ENCODE measurements around the gene CATSPERE.

The CATSPERE gene

DNA sequence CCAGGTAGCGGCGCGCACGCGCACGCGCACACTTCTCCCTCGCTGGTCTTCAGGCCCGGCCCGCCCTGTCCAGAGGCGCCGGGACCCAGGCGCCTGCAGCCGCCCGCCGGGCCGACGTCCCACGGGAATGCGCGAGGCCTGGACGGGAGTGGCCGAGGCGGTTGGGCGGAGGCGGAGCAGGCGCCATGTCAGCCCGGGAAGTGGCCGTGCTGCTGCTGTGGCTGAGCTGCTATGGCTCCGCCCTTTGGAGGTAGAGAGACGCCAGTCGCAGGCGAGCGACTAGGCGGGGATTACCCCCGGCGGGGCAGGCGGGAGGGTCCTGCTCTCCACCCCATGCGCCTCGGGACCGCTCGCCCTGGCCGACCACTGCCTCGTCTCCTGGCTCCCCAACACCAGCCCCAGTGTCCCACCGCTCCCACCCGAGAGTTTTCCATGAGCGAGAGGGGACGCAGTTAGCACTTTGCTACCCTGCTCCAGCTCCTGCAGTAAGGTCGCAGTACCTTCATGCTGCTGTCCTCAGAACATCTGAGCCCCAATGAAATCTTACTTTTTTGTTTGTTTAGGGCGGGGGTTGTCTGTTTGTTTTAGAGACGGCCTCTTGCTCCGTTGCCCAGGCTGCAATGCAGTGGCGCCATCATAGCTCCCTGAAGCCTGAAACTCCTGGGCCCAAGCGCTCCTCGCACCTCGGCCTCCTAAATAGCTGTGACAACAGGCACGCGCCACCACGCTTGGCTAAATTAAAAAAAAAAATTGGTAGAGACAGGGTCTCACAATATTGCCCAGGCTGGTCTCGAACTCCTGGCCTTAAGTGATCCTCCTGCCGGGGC is at the start of gene CATSPERE:
Gene CATSPERE, plus strand, starts transcription at position 29 of the 827 bp plus-strand sequence. Its CDS starts 157 bp downstream, at position 186.
- DNase-seq = peak; percentile 78

- DNase-seq = no peak
Measured at GRCh38 chr1:244412176-244412575, 48.9 kb upstream of the CATSPERE start.

- no peak for DNase-seq
Measured at GRCh38 chr1:244413736-244414135, 47.3 kb upstream of the CATSPERE start.

GRCh38 chr1:244414543-244414942 is 46.5 kb upstream of the CATSPERE start:
- no peak for DNase-seq

GRCh38 chr1:244419024-244419423 is 42.0 kb upstream of the CATSPERE start:
- DNase-seq = no peak

DNA sequence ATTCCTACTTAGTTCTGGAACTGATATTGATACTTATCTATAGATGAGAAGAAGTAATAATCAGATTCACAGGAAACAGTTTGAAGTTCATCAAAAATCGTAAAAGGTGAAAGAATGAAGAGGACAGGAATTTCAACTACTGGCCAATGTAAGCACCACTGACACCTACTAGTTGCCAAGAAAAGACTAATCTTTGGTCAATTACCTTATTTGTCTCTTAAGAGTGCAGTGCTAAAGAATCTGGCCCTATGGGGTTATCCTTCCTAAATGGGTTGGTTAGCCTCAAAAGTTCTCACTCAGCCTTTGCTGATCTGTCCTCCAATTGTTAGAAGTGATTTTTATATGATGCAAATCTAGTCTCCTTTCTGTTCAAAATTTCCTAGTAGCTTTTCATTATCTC is 38.9 kb upstream of the CATSPERE start:
- no peak for DNase-seq

DNA sequence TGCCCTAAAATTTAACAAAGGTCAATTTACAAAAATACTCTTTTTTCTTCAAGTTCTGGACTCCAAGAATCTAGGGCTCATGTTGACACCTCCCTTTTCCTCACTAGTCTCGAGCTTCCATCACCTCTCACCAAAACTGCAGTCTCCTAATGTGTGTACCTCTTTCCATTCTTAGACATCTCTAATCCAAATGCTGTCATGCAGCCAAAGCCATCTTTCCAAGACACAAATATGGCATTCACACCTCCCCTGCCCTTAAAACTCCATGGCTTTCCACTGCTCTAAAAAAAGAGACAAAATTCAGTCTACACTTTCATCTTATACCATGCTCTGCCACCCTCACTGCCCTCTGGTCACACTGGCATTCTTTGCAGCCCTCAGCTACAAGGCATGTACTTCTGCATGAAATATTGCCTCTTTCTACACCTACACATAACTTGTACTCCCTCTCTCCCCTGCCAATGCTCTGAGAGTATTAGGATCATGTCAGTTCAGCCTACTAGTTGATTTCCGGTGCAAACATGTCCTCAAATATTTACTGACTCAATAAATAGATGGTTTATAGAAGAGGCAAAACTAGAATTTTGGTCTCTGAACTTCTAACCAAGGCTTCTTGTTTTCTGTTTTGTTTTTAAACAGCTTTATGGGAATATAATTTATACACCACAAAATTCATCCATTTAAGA is 36.3 kb upstream of the CATSPERE start:
- DNase-seq = no peak

GRCh38 chr1:244427647-244428046 is 33.4 kb upstream of the CATSPERE start:
- no peak for DNase-seq

GRCh38 chr1:244429818-244430217 is 31.3 kb upstream of the CATSPERE start:
- no peak for DNase-seq

DNA sequence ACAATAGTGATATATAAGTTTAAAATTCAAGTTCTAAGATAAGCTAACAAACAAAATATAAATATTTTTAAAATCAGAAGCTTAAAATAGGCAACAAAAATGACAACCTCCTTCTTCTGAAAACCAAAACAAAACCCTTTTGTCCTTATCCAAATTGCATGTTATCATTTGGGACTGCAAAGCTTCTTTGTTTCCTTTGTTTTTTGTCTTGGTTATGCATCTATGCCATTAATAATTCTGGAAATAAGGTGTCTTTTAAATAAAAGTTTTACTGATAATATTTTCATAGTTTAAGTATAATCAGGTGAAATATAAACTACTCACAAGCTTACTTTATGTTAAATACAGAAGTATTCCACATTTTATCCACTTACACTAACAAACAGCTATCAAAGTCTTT is 29.9 kb upstream of the CATSPERE start:
- no peak for DNase-seq

- DNase-seq = no peak
Measured at GRCh38 chr1:244435562-244436205, 25.4 kb upstream of the CATSPERE start.

GRCh38 chr1:244436336-244437085 is 24.6 kb upstream of the CATSPERE start:
- no peak for DNase-seq

DNA sequence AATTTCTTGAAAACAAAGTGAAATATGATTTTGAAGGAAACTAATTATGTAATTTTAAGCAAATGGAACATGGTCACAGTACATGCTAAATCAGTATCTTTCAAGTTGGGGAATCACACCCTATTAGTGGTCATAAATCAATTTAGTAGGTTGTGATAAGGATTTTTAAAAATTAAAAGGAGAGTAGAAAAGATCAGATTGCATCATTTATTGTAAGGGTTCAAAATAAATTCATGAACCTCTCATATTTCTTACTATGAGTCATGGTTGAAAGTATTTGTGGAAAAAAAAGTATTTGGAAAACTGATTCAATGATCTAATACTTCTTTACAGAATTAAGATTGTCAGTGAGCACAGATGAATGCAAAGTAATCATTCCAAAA is 24.0 kb upstream of the CATSPERE start:
- DNase-seq = no peak

DNA sequence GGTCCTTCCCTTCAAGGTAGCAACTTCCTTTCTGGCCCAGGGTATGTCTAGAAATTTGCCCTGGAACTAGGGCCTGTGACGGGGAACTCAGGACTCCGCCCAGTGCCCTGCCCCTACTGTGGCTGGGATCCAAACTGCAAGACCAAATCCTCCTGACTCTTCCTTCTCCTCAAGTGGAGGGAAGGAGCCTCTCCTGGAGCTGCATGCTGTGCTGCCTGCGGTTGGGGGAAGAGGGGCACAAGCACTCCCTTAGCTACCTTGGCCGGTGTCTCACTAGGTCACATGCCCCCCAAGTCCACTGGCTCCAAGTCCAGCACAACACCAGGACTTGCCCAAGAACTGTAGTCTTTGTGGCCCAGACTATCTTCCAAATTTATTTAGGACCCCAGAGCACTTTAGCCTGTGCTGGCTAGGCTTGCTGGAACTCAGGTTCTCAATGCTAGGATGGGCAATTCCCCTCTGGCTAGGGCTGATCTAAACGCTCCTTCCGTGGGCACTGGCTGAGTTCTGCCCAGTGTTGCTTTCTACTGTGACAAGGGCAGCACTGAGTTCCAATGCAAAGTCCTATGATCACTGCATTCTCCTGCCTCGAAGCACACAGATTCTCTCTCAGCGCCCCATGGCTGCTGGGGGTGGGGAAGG is 21.6 kb upstream of the CATSPERE start:
- DNase-seq = no peak

DNA sequence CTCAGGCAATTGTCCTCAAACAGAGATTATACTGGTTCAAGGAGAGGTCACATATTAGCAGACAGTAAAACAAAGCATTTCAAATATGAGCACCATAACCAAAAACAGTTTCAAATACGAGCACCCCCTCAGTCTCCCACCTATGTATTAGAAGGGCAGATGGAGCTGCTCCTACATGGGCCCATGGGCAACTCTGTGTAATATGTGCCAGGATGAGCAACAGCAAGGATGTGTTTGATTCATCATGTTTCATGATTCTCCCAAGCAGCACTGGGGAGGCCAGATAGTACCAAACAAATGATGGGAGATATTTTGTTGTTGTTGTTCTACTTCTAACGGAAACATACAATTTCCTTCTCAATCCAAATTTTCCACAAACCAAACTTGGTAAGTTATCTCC is 18.2 kb upstream of the CATSPERE start:
- DNase-seq = no peak

- DNase-seq = no peak
Measured at GRCh38 chr1:244444854-244445253, 16.2 kb upstream of the CATSPERE start.

GRCh38 chr1:244445320-244446181 is 15.5 kb upstream of the CATSPERE start:
- no peak for DNase-seq

- no peak for DNase-seq
Measured at GRCh38 chr1:244447024-244447423, 14.0 kb upstream of the CATSPERE start.

DNA sequence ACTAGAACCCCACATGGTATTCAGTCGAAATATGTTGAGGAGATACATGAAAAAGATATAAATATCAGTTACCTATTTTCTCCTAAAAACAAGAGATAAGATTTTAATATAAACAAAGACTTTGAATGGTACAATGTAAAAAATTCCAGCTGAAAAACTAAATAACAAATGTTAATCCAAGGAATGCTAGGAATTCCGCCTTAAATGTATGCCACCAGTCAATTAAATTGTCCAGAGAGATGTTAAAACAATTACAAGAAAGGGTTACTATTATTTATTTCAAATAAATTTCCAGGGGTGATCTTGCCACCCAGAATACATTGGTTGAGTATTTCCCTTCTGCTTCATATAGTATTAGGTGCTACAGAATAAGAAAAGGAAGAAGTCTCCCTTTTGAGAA is 13.5 kb upstream of the CATSPERE start:
- no peak for DNase-seq

GRCh38 chr1:244448279-244449036 is 12.6 kb upstream of the CATSPERE start:
- DNase-seq = no peak

Measured in CD4-positive, alpha-beta T cell treated with Interleukin-10 for 1 hour (primary cell).